ENCODE results near the gene ICAM1. TPM values are rescaled to one million over a fixed set of nuclear protein-coding genes. Genes with fewer than 3 reads are reported as not detected.

ICAM1 gene
- total RNA-seq, 1 donor from 2014 or later: 0.80 TPM

DNA sequence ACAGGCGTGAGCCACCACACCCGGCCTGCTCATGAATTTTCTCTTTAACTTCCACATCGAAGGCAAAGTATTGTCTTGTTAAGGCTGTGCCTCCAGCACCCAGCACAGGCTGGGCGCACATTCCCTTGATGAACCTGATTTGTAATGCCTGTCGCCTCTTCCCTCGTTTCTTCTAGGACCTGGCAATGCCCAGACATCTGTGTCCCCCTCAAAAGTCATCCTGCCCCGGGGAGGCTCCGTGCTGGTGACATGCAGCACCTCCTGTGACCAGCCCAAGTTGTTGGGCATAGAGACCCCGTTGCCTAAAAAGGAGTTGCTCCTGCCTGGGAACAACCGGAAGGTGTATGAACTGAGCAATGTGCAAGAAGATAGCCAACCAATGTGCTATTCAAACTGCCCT, 3.7 kb downstream of the ICAM1 start:
- H3K9me3 ChIP-seq (ENCODE audit: low read depth): no peaks in the 10 kb centered on the region
- no peak overlapping the region for H3K27ac ChIP-seq
- no peak overlapping the region for H3K9ac ChIP-seq
- H4K20me1 ChIP-seq (ENCODE audit: low read depth): no peaks in the 10 kb centered on the region
- H3K9me3 Mint-ChIP-seq: no peaks in the 10 kb centered on the region
- peaks cover 2% of the 10 kb centered on the region for H3K4me1 Mint-ChIP-seq
- H3K36me3 ChIP-seq: no peaks in the 10 kb centered on the region
- H2AFZ ChIP-seq (replicated peaks): no peak overlapping the region
- peaks cover 45% of the 10 kb centered on the region for H3K27me3 ChIP-seq
- no peaks in the 10 kb centered on the region for H3K4me1 ChIP-seq
- no peak overlapping the region for H3K4me3 Mint-ChIP-seq
- peaks cover 18% of the 10 kb centered on the region for H3F3A ChIP-seq (ENCODE audit: low read depth)
- DNase-seq (ENCODE audit: low spot score): no peak
- H3K4me2 ChIP-seq: no peak overlapping the region
- TF ChIP-seq EZH2 (IDR thresholded peaks at IDR 0.05): no peak
- no peak for TF ChIP-seq EZH2phosphoT487 (IDR thresholded peaks at IDR 0.05)
- TF ChIP-seq CTCF (IDR thresholded peaks at IDR 0.05): no peak
- H3K27me3 Mint-ChIP-seq (ENCODE audit: insufficient read depth, low read depth): peaks cover 35% of the 10 kb centered on the region
- H3K79me2 ChIP-seq (ENCODE audit: low read depth): no peaks in the 10 kb centered on the region
- no peak overlapping the region for H3K27ac Mint-ChIP-seq
- H3K36me3 Mint-ChIP-seq: no peaks in the 10 kb centered on the region
- H3K4me3 ChIP-seq: no peak overlapping the region

DNA sequence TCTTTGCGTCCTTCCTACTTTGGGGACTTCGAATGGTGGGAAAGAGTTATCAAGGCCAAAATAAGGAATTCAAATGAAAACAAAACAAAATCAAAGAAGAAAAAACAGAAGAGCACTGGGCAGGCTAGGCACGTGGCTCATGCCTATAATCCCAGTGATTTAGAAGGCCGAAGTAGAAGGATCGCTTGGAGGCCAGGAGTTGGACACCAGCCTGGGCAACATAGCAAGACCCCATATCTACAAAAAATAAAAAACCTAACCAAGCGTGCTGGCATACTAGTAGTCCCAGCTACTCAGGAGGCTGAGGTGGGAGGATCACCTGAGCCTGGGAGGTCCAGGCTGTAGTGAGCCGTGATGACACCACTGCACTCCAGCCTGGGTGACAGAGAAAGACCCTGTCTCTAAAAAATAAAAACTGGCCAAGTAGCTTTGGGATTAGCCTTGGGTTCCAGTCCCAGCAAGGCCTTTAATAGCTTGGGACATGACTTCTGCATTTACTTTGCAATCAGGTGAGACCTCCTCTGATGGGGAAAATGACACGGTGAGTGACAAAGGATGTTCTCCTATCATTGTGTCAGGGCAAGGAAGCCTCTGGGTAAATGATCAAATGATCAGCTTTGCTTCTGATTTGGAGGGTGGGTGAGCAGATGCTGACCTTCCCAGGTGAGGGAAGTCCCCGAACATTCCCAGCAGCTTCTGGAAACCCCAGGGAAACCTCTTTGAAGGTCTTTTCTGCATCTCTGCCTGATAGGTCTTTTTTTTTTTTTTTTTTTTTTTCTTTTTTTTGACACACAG, 7.1 kb downstream of the ICAM1 start:
- Histone ChIP-seq H3K27ac (no peak overlapping the region), H3F3A (ENCODE audit: low read depth) (no peaks in the 10 kb centered on the region), H3K27me3 (peaks cover 11% of the 10 kb centered on the region), H2AFZ (replicated peaks) (no peak overlapping the region), H3K4me2 (no peak overlapping the region), H3K9me3 (ENCODE audit: low read depth) (no peaks in the 10 kb centered on the region), H3K4me3 (no peak overlapping the region), H3K9ac (no peak overlapping the region), H4K20me1 (ENCODE audit: low read depth) (no peaks in the 10 kb centered on the region), H3K4me1 (no peaks in the 10 kb centered on the region), H3K36me3 (no peaks in the 10 kb centered on the region), H3K79me2 (ENCODE audit: low read depth) (no peaks in the 10 kb centered on the region)
- Mint-ChIP-seq H3K27ac (no peak overlapping the region), H3K4me1 (peaks cover 2% of the 10 kb centered on the region), H3K36me3 (no peaks in the 10 kb centered on the region), H3K4me3 (no peak overlapping the region), H3K9me3 (no peaks in the 10 kb centered on the region), H3K27me3 (ENCODE audit: insufficient read depth, low read depth) (peaks cover 23% of the 10 kb centered on the region)
- TF ChIP-seq EZH2 (IDR thresholded peaks at IDR 0.05) (no peak), CTCF (IDR thresholded peaks at IDR 0.05) (no peak), EZH2phosphoT487 (IDR thresholded peaks at IDR 0.05) (no peak)
- DNase-seq (ENCODE audit: low spot score): no peak

GRCh38 chr19:10278935-10279334, 8.0 kb downstream of the ICAM1 start:
- H3K4me2 ChIP-seq: no peak overlapping the region
- H3K9me3 ChIP-seq (ENCODE audit: low read depth): no peaks in the 10 kb centered on the region
- no peak overlapping the region for H3K9ac ChIP-seq
- peaks cover 4% of the 10 kb centered on the region for H3K27me3 ChIP-seq
- Mint-ChIP-seq H3K9me3 (no peaks in the 10 kb centered on the region), H3K27ac (no peak overlapping the region), H3K4me1 (peaks cover 2% of the 10 kb centered on the region), H3K4me3 (no peak overlapping the region), H3K27me3 (ENCODE audit: insufficient read depth, low read depth) (peaks cover 28% of the 10 kb centered on the region), H3K36me3 (no peaks in the 10 kb centered on the region)
- DNase-seq (ENCODE audit: low spot score): no peak
- no peak overlapping the region for H3K4me3 ChIP-seq
- no peaks in the 10 kb centered on the region for H3K4me1 ChIP-seq
- H3F3A ChIP-seq (ENCODE audit: low read depth): no peaks in the 10 kb centered on the region
- no peaks in the 10 kb centered on the region for H3K79me2 ChIP-seq (ENCODE audit: low read depth)
- TF ChIP-seq EZH2 (IDR thresholded peaks at IDR 0.05) (no peak), CTCF (IDR thresholded peaks at IDR 0.05) (no peak), EZH2phosphoT487 (IDR thresholded peaks at IDR 0.05) (no peak)
- no peak overlapping the region for H2AFZ ChIP-seq (replicated peaks)
- H3K36me3 ChIP-seq: no peaks in the 10 kb centered on the region
- no peaks in the 10 kb centered on the region for H4K20me1 ChIP-seq (ENCODE audit: low read depth)
- no peak overlapping the region for H3K27ac ChIP-seq

Data from neural progenitor cell (in vitro differentiated cells).